ENCODE data around the gene CYFIP1. TPM values are rescaled to one million over a fixed set of nuclear protein-coding genes. Genes with fewer than 3 reads are reported as not detected.

The CYFIP1 gene
- total and polyA plus RNA-seq, 9 of the 15 experiments (the other 6 are each of a cell fraction or from before 2014, with no cell fraction given): 3.8 to 59.8 (median 28.3) TPM

GRCh38 chr15:22869856-22870255 lies 110.3 kb downstream of the CYFIP1 start:
- no peak overlapping the region for H3K4me2 ChIP-seq (ENCODE audit: insufficient read depth, low read length)
- no peak overlapping the region for H3K9ac ChIP-seq (ENCODE audit: insufficient read depth in 1 of 2, low read depth in 2 of 2, low read length in 2 of 2)
- ATAC-seq (no peak), FAIRE-seq (no peak), DNase-seq (ENCODE audit: extremely low read depth in 1 of 4, low spot score in 3 of 4) (no peak)
- no peak overlapping the region for H3K4me3 ChIP-seq
- in situ Hi-C loops (cut with MboI) (no loop called here), intact Hi-C loops (cut with micrococcal nuclease) (no loop called here)
- H3K36me3 ChIP-seq (ENCODE audit: control insufficient read depth, insufficient read depth, low read length): peaks cover 66% of the 10 kb centered on the region
- no peaks in the 10 kb centered on the region for H3K9me3 ChIP-seq (replicated peaks; ENCODE audit: control insufficient read depth, insufficient read depth, low read depth, low read length)
- WGBS (ENCODE audit: insufficient coverage, low coverage, missing lambda C conversion rate): over 99% methylated on average over 12 of the region's 12 CpGs
- H3K4me1 ChIP-seq (replicated peaks in 1 of 2; ENCODE audit: control insufficient read depth in 2 of 2, insufficient read depth in 2 of 2, low read length in 2 of 2): no peaks in the 10 kb centered on the region
- no peak for TF ChIP-seq ZNF277 (CRISPR knock-in tag; IDR thresholded peaks at IDR 0.05; ENCODE audit: borderline replicate concordance)
- TF ChIP-seq POLR2G (IDR thresholded peaks at IDR 0.05; ENCODE audit: low read depth, low read length): peak; percentile 63
- no peaks in the 10 kb centered on the region for H3K27me3 ChIP-seq (ENCODE audit: control insufficient read depth in 2 of 2, insufficient read depth in 2 of 2, low read length in 2 of 2)
- H2AFZ ChIP-seq (ENCODE audit: low read depth, low read length): no peak overlapping the region
- ChIA-PET POLR2A (interaction anchor here (0.6 to 0.9 kb wide), 2 partner anchors 13 to 631 kb away, joined by 3 to 4 read pairs; no protein-coding TSS in a partner anchor), CTCF (ENCODE audit: low intra/inter-chr PET ratio) (no interaction called here)
- no peaks in the 10 kb centered on the region for H3K79me2 ChIP-seq (ENCODE audit: control insufficient read depth, insufficient read depth, low read length)
- no peaks in the 10 kb centered on the region for H4K20me1 ChIP-seq (replicated peaks; ENCODE audit: control insufficient read depth, insufficient read depth, low read length)
- BruUV-seq (replicated peaks): TSS peak; percentile 51
- no peaks in the 10 kb centered on the region for H3K9me1 ChIP-seq (ENCODE audit: control insufficient read depth, insufficient read depth, low read length)
- H3K27ac ChIP-seq (ENCODE audit: extremely low read depth, low read depth, low read length): no peak overlapping the region

GRCh38 chr15:22868928-22869327 lies 111.2 kb downstream of the CYFIP1 start:
- peak; percentile 14; the same call in 2 of the 3 replicates for ATAC-seq
- no peak for DNase-seq (ENCODE audit: extremely low read depth in 1 of 4, low spot score in 3 of 4)
- intact Hi-C loops (cut with micrococcal nuclease) (no loop called here), in situ Hi-C loops (cut with MboI) (no loop called here)
- H3K79me2 ChIP-seq (ENCODE audit: control insufficient read depth, insufficient read depth, low read length): peaks cover 4% of the 10 kb centered on the region; the same call in 1 of the 3 replicates
- no TSS peak for BruUV-seq (replicated peaks)
- H3K27me3 ChIP-seq (ENCODE audit: control insufficient read depth in 2 of 2, insufficient read depth in 2 of 2, low read length in 2 of 2): no peaks in the 10 kb centered on the region
- H4K20me1 ChIP-seq (replicated peaks; ENCODE audit: control insufficient read depth, insufficient read depth, low read length): no peaks in the 10 kb centered on the region
- CTCF ChIA-PET (ENCODE audit: low intra/inter-chr PET ratio): no interaction called here
- no peak for FAIRE-seq
- 90% methylated on average over 9 of the region's 9 CpGs for WGBS (ENCODE audit: insufficient coverage, low coverage, missing lambda C conversion rate)
- no peaks in the 10 kb centered on the region for H3K9me1 ChIP-seq (ENCODE audit: control insufficient read depth, insufficient read depth, low read length)
- no peak overlapping the region for H3K4me2 ChIP-seq (ENCODE audit: insufficient read depth, low read length)
- H3K9ac ChIP-seq (ENCODE audit: insufficient read depth in 1 of 2, low read depth in 2 of 2, low read length in 2 of 2): no peak overlapping the region
- no peak overlapping the region for H3K27ac ChIP-seq (ENCODE audit: extremely low read depth, low read depth, low read length)
- H2AFZ ChIP-seq (ENCODE audit: low read depth, low read length): no peak overlapping the region
- peaks cover 68% of the 10 kb centered on the region for H3K36me3 ChIP-seq (ENCODE audit: control insufficient read depth, insufficient read depth, low read length)
- no peaks in the 10 kb centered on the region for H3K9me3 ChIP-seq (replicated peaks; ENCODE audit: control insufficient read depth, insufficient read depth, low read depth, low read length)
- H3K4me1 ChIP-seq (replicated peaks in 1 of 2; ENCODE audit: control insufficient read depth in 2 of 2, insufficient read depth in 2 of 2, low read length in 2 of 2): no peaks in the 10 kb centered on the region
- H3K4me3 ChIP-seq: no peak overlapping the region
- POLR2A ChIA-PET: no interaction called here
- TF ChIP-seq POLR2A (conservative IDR thresholded peaks at IDR 0.05): peak; percentile 34; the same call in 1 of the 2 replicates
- 0 out of 2 replicates have a peak, but pooled peaks have one; percentile 1 for TF ChIP-seq MYNN (IDR thresholded peaks at IDR 0.05)
- TF ChIP-seq MYNN (CRISPR knock-in tag; IDR thresholded peaks at IDR 0.05): no peak
- no peak for TF ChIP-seq SMARCA4 (IDR thresholded peaks at IDR 0.05)
- TF ChIP-seq SUPT5H (IDR thresholded peaks at IDR 0.05): 0 out of 2 replicates have a peak, but pooled peaks have one; percentile 41
- no peak for TF ChIP-seq ATF7 (IDR thresholded peaks at IDR 0.05)
- TF ChIP-seq RNF2 (IDR thresholded peaks at IDR 0.05): no peak

All from K562 (cell line).